ENCODE results near the gene NOD1. TPM values are rescaled to one million over a fixed set of nuclear protein-coding genes. Genes with fewer than 3 reads are reported as not detected.

The NOD1 gene
- total and polyA plus RNA-seq, 2 of the 13 experiments (the other 11 are each of a cell fraction or from before 2014, with no cell fraction given): 1.7 to 2.9 TPM

GRCh38 chr7:30504301-30505173 lies 26.0 kb upstream of the NOD1 start, which contains the start of gene GGCT (continued):
- peak; percentile 65 for TF ChIP-seq ZNF407 (CRISPR knock-in tag; IDR thresholded peaks at IDR 0.05; ENCODE audit: not compliant biosample characterization)
- TF ChIP-seq IRF2 (CRISPR knock-in tag; IDR thresholded peaks at IDR 0.05): no peak
- TF ChIP-seq GATAD2A (CRISPR knock-in tag; IDR thresholded peaks at IDR 0.05): peak; percentile 7; the same call in 1 of the 2 replicates
- TF ChIP-seq HMG20A (CRISPR knock-in tag; IDR thresholded peaks at IDR 0.05; ENCODE audit: borderline replicate concordance): no peak
- TF ChIP-seq ZNF567 (CRISPR knock-in tag; IDR thresholded peaks at IDR 0.05; ENCODE audit: borderline replicate concordance): no peak; the same call in 1 of the 2 replicates
- 0 out of 2 replicates have a peak, but pooled peaks have one; percentile 22 for TF ChIP-seq ZNF552 (CRISPR knock-in tag; IDR thresholded peaks at IDR 0.05; ENCODE audit: borderline replicate concordance)
- no peak for TF ChIP-seq ZC3H13 (CRISPR knock-in tag; IDR thresholded peaks at IDR 0.05)
- TF ChIP-seq KLF12 (CRISPR knock-in tag; IDR thresholded peaks at IDR 0.05; ENCODE audit: borderline replicate concordance): 0 out of 2 replicates have a peak, but pooled peaks have one; percentile 46
- TF ChIP-seq ZNF263 (CRISPR knock-in tag; IDR thresholded peaks at IDR 0.05): no peak
- TF ChIP-seq ZNF781 (CRISPR knock-in tag; IDR thresholded peaks at IDR 0.05; ENCODE audit: borderline replicate concordance, not compliant biosample characterization): peak; percentile 75
- TF ChIP-seq NFE2 (CRISPR knock-in tag; IDR thresholded peaks at IDR 0.05): no peak
- 0 out of 2 replicates have a peak, but pooled peaks have one; percentile 13 for TF ChIP-seq ZNF639 (CRISPR knock-in tag; conservative IDR thresholded peaks at IDR 0.05)
- peak; percentile 74; the same call in 1 of the 2 replicates for TF ChIP-seq HNF1B (CRISPR knock-in tag; IDR thresholded peaks at IDR 0.05)
- peak; percentile 45; the same call in 1 of the 2 replicates for TF ChIP-seq ZHX1 (CRISPR knock-in tag; IDR thresholded peaks at IDR 0.05; ENCODE audit: low read depth)

Measured in HepG2 (cell line).